Measurements from ENCODE around the gene RPS15. TPM values are rescaled to one million over a fixed set of nuclear protein-coding genes. Genes with fewer than 3 reads are reported as not detected.

Gene RPS15
- total RNA-seq, 5 donors from 2014 or later (not counting 1 experiment from before 2014, with no cell fraction given) = 1,731 to 2,353 (median 2,282) TPM

DNA sequence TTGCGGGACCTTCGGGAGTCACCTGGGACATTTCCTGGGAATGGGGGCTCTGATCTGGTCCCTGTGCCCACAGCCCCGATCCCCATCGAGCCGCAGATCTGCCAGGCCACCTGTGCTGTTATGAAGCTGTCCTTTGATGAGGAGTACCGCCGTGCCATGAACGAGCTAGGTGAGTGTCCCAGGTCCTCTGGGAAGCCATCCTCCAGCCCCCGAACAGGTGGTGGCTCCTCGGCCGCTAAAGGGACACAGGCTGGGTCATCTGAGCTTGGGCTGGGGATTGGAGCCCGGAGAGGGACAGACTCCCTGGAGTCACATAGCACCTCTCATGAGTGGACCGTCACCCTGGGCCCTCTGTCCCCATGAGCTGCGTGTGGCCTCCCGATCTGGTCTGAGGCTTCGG is 19.7 kb downstream of the RPS15 start:
- POLR2A ChIA-PET = no interaction called here
- H3K27ac ChIP-seq (ENCODE audit: low read length) = no peak overlapping the region
- peaks cover 0 to 3% of the 10 kb centered on the region in 2 donors for H3K36me3 ChIP-seq (ENCODE audit: control insufficient read depth in 2 of 2, extremely low read depth in 1 of 2, insufficient read depth in 1 of 2, low read length in 1 of 2)
- no peak for ATAC-seq (replicated peaks in 1 of 4)
- H3K4me1 ChIP-seq (ENCODE audit: control insufficient read depth in 1 of 2, extremely low read depth in 1 of 2, insufficient read depth in 2 of 2, low read length in 2 of 2) = peaks cover 4 to 28% of the 10 kb centered on the region in 2 experiments
- no peak for DNase-seq
- H3K4me3 Mint-ChIP-seq = no peak overlapping the region
- H3K36me3 Mint-ChIP-seq = peaks cover 3% of the 10 kb centered on the region
- 83% methylated on average over 16 of the region's 16 CpGs for WGBS (ENCODE audit: insufficient coverage)
- no peak overlapping the region for H3K4me3 ChIP-seq (ENCODE audit: control insufficient read depth in 1 of 2, extremely low read depth in 1 of 2, low read length in 1 of 2)
- H3K9me3 Mint-ChIP-seq = no peaks in the 10 kb centered on the region
- peaks cover 2 to 58% of the 10 kb centered on the region in 2 experiments for H3K27me3 ChIP-seq (replicated peaks in 1 of 2; ENCODE audit: control insufficient read depth in 2 of 2, extremely low read depth in 1 of 2, insufficient read depth in 2 of 2, low read length in 1 of 2)
- no peaks in the 10 kb centered on the region for H3K9me3 ChIP-seq
- H3K27me3 Mint-ChIP-seq = peaks cover 12 to 41% of the 10 kb centered on the region in 2 donors
- peaks cover 7 to 16% (median 10%) of the 10 kb centered on the region in 3 donors for H3K4me1 Mint-ChIP-seq
- CTCF ChIA-PET = no interaction called here
- H3K27ac Mint-ChIP-seq = no peak overlapping the region

DNA sequence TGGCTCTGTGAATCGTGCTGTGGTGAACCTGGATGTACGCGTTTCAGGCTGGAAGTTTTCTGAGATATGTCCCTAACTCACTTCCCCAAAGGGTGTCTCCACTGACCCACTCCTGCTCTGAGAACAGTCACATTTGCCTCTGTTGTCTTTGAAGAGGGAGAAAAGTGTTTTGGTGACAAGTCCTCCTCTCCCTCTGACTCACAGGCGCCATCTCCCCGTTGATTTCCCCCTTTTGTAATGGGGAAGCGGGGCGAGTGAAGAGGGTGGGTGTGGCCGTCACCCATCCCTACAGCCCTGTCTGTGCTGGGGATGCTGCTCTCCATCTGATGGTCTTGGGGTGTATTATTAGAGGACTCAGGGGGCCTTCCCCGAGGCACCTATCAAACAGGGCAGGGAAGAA is 21.3 kb downstream of the RPS15 start:
- Mint-ChIP-seq H3K27me3 (peaks cover 6 to 36% of the 10 kb centered on the region in 2 donors), H3K4me3 (no peak overlapping the region), H3K27ac (no peak overlapping the region), H3K36me3 (peaks cover 3% of the 10 kb centered on the region), H3K9me3 (no peaks in the 10 kb centered on the region), H3K4me1 (peaks cover 7 to 11% (median 8%) of the 10 kb centered on the region in 3 donors)
- ATAC-seq (replicated peaks in 1 of 4) (no peak), DNase-seq (no peak)
- Histone ChIP-seq H3K27me3 (replicated peaks in 1 of 2; ENCODE audit: control insufficient read depth in 2 of 2, extremely low read depth in 1 of 2, insufficient read depth in 2 of 2, low read length in 1 of 2) (peaks cover 0 to 49% of the 10 kb centered on the region in 2 experiments), H3K4me3 (ENCODE audit: control insufficient read depth in 1 of 2, extremely low read depth in 1 of 2, low read length in 1 of 2) (no peak overlapping the region), H3K4me1 (ENCODE audit: control insufficient read depth in 1 of 2, extremely low read depth in 1 of 2, insufficient read depth in 2 of 2, low read length in 2 of 2) (peaks cover 4 to 23% of the 10 kb centered on the region in 2 experiments), H3K36me3 (ENCODE audit: control insufficient read depth in 2 of 2, extremely low read depth in 1 of 2, insufficient read depth in 1 of 2, low read length in 1 of 2) (peaks cover 0 to 3% of the 10 kb centered on the region in 2 donors), H3K27ac (ENCODE audit: low read length) (no peak overlapping the region), H3K9me3 (no peaks in the 10 kb centered on the region)
- CTCF ChIA-PET = no interaction called here
- WGBS (ENCODE audit: insufficient coverage) = 83% methylated on average over 1 of the region's 9 CpGs
- POLR2A ChIA-PET = no interaction called here

DNA sequence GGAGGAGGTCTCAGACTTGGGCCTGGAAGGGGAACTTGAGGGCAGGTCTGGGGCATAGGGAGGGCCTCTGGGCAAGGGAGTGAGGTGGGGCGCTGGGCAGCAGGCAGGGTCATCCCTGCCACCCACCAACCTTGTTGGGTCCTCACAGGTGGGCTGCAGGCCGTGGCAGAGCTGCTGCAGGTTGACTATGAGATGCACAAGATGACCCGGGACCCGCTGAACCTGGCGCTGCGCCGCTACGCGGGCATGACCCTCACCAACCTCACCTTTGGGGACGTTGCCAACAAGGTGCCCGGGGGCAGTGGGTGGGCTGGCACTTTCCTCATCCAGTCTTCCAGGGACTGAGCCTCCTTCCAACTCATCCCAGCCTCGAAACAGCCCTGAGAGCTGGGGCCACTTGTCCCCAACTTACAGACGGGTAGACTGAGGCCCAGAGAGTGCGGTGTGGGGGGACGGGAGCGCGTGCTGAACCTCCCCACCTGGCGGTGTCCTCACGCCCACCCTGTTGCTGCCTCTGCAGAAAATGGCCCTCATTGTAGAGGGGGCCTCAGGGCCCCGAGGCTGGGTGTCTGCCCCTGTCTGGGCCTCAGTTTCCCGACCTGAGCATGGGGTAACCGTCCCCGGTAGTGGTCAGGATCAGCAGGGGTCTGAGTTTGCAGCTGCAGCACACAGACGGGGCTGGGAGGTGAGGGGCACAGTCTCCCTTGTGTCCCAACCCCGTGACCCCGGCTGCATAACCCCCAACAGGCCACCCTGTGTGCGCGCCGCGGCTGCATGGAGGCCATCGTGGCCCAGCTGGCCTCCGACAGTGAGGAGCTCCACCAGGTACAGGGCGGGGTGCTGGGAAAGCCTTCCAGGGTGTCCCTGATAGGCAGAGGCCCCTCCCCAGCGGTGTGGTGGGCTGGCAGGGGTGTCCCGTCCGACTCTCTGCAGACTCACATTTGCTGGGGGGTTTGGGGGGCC is 22.1 kb downstream of the RPS15 start:
- Histone ChIP-seq H3K36me3 (ENCODE audit: control insufficient read depth in 2 of 2, extremely low read depth in 1 of 2, insufficient read depth in 1 of 2, low read length in 1 of 2) (peaks cover 0 to 3% of the 10 kb centered on the region in 2 donors), H3K9me3 (no peaks in the 10 kb centered on the region), H3K27ac (ENCODE audit: low read length) (no peak overlapping the region), H3K27me3 (replicated peaks in 1 of 2; ENCODE audit: control insufficient read depth in 2 of 2, extremely low read depth in 1 of 2, insufficient read depth in 2 of 2, low read length in 1 of 2) (peaks cover 0 to 49% of the 10 kb centered on the region in 2 experiments), H3K4me1 (ENCODE audit: control insufficient read depth in 1 of 2, extremely low read depth in 1 of 2, insufficient read depth in 2 of 2, low read length in 2 of 2) (peaks cover 0 to 15% of the 10 kb centered on the region in 2 experiments), H3K4me3 (ENCODE audit: control insufficient read depth in 1 of 2, extremely low read depth in 1 of 2, low read length in 1 of 2) (no peak overlapping the region)
- Mint-ChIP-seq H3K4me3 (no peak overlapping the region), H3K9me3 (no peaks in the 10 kb centered on the region), H3K27me3 (peaks cover 6 to 32% of the 10 kb centered on the region in 2 donors), H3K4me1 (peaks cover 5 to 6% (median 5%) of the 10 kb centered on the region in 3 donors), H3K27ac (no peak overlapping the region), H3K36me3 (peaks cover 3% of the 10 kb centered on the region)
- DNase-seq = no peak
- ChIA-PET POLR2A (no interaction called here), CTCF (no interaction called here)
- 92% methylated on average over 17 of the region's 36 CpGs for WGBS (ENCODE audit: insufficient coverage)
- ATAC-seq (replicated peaks in 1 of 4) = no peak

DNA sequence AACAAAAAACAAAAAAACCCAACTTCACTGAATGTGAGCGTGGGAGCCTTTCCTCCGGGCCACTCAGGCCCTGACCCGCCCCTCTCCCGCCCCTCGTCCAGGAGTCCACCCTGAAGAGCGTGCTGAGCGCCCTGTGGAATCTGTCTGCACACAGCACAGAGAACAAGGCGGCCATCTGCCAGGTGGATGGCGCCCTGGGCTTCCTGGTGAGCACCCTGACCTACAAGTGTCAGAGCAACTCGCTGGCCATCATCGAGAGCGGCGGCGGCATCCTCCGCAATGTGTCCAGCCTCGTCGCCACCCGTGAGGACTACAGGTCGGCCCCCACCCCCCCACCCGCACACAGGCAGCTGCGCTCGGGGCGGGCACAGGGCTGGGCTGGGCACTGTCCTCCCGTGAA is 23.7 kb downstream of the RPS15 start:
- H3K9me3 Mint-ChIP-seq = no peaks in the 10 kb centered on the region
- Histone ChIP-seq H3K4me3 (ENCODE audit: control insufficient read depth in 1 of 2, extremely low read depth in 1 of 2, low read length in 1 of 2) (no peak overlapping the region), H3K27me3 (replicated peaks in 1 of 2; ENCODE audit: control insufficient read depth in 2 of 2, extremely low read depth in 1 of 2, insufficient read depth in 2 of 2, low read length in 1 of 2) (peaks cover 0 to 49% of the 10 kb centered on the region in 2 experiments), H3K36me3 (ENCODE audit: control insufficient read depth in 2 of 2, extremely low read depth in 1 of 2, insufficient read depth in 1 of 2, low read length in 1 of 2) (peaks cover 0 to 3% of the 10 kb centered on the region in 2 donors), H3K9me3 (no peaks in the 10 kb centered on the region), H3K4me1 (ENCODE audit: control insufficient read depth in 1 of 2, extremely low read depth in 1 of 2, insufficient read depth in 2 of 2, low read length in 2 of 2) (peaks cover under 1 to 14% of the 10 kb centered on the region in 2 experiments), H3K27ac (ENCODE audit: low read length) (no peak overlapping the region)
- DNase-seq (no peak), ATAC-seq (replicated peaks in 1 of 4) (no peak)
- peaks cover 0 to 1% (median 0%) of the 10 kb centered on the region in 3 donors for H3K4me1 Mint-ChIP-seq
- H3K4me3 Mint-ChIP-seq = no peak overlapping the region
- peaks cover 0 to 28% of the 10 kb centered on the region in 2 donors for H3K27me3 Mint-ChIP-seq
- CTCF ChIA-PET = no interaction called here
- POLR2A ChIA-PET = interaction anchor here in 1 of 2 donors (0.6 kb wide), 1 partner anchor 14 kb away, joined by 8 read pairs; no protein-coding TSS in a partner anchor
- no peak overlapping the region for H3K27ac Mint-ChIP-seq
- peaks cover 3% of the 10 kb centered on the region for H3K36me3 Mint-ChIP-seq
- 91% methylated on average over 23 of the region's 24 CpGs for WGBS (ENCODE audit: insufficient coverage)

DNA sequence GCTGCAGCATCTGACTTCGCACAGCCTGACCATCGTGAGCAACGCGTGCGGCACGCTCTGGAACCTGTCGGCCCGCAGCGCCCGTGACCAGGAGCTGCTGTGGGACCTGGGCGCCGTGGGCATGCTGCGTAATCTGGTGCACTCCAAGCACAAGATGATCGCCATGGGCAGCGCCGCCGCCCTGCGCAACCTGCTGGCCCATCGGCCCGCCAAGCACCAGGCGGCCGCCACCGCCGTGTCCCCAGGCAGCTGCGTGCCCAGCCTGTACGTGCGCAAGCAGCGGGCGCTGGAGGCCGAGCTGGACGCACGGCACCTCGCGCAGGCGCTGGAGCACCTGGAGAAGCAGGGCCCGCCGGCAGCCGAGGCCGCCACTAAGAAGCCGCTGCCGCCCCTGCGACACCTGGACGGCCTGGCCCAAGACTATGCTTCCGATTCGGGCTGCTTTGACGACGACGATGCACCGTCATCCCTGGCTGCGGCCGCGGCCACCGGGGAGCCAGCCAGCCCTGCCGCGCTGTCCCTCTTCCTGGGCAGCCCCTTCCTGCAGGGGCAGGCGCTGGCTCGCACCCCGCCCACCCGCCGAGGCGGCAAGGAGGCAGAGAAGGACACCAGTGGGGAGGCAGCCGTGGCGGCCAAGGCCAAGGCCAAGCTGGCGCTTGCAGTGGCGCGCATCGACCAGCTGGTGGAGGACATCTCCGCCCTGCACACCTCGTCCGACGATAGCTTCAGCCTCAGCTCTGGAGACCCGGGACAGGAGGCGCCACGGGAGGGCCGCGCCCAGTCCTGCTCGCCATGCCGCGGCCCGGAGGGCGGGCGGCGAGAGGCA is 27.2 kb downstream of the RPS15 start:
- no peak overlapping the region for H3K4me3 Mint-ChIP-seq
- H3K4me1 Mint-ChIP-seq = peaks cover 0 to 7% (median 1%) of the 10 kb centered on the region in 3 donors
- H3K9me3 ChIP-seq = no peaks in the 10 kb centered on the region
- DNase-seq (peak in 4 of 35 experiments; percentile 18 to 56 (median 35)), ATAC-seq (replicated peaks in 1 of 4) (peak in 2 of 4 experiments; percentile 22 to 25)
- H3K27ac Mint-ChIP-seq = no peak overlapping the region
- H3K36me3 Mint-ChIP-seq = no peaks in the 10 kb centered on the region
- no peak overlapping the region for H3K27ac ChIP-seq (ENCODE audit: low read length)
- H3K27me3 ChIP-seq (replicated peaks in 1 of 2; ENCODE audit: control insufficient read depth in 2 of 2, extremely low read depth in 1 of 2, insufficient read depth in 2 of 2, low read length in 1 of 2) = peaks cover 0 to 49% of the 10 kb centered on the region in 2 experiments
- WGBS (ENCODE audit: insufficient coverage) = 42% methylated on average over 74 of the region's 83 CpGs
- H3K4me1 ChIP-seq (ENCODE audit: control insufficient read depth in 1 of 2, extremely low read depth in 1 of 2, insufficient read depth in 2 of 2, low read length in 2 of 2) = peaks cover 6 to 41% of the 10 kb centered on the region in 2 experiments
- peaks cover 0 to 3% of the 10 kb centered on the region in 2 donors for H3K36me3 ChIP-seq (ENCODE audit: control insufficient read depth in 2 of 2, extremely low read depth in 1 of 2, insufficient read depth in 1 of 2, low read length in 1 of 2)
- peaks cover 0 to 14% of the 10 kb centered on the region in 2 donors for H3K27me3 Mint-ChIP-seq
- no peak overlapping the region for H3K4me3 ChIP-seq (ENCODE audit: control insufficient read depth in 1 of 2, extremely low read depth in 1 of 2, low read length in 1 of 2)
- H3K9me3 Mint-ChIP-seq = no peaks in the 10 kb centered on the region
- POLR2A ChIA-PET = no interaction called here
- CTCF ChIA-PET = no interaction called here

DNA sequence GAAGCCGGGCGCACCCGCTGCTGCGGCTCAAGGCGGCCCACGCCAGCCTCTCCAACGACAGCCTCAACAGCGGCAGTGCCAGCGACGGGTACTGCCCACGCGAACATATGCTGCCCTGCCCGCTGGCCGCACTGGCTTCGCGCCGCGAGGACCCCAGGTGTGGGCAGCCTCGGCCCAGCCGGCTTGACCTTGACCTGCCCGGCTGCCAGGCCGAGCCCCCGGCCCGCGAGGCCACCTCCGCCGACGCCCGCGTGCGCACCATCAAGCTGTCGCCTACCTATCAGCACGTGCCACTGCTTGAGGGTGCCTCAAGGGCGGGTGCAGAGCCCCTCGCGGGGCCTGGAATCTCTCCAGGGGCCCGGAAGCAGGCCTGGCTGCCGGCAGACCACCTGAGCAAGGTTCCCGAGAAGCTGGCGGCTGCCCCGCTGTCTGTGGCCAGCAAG is 27.8 kb downstream of the RPS15 start:
- POLR2A ChIA-PET = no interaction called here
- WGBS (ENCODE audit: insufficient coverage) = 64% methylated on average over 41 of the region's 41 CpGs
- Histone ChIP-seq H3K36me3 (ENCODE audit: control insufficient read depth in 2 of 2, extremely low read depth in 1 of 2, insufficient read depth in 1 of 2, low read length in 1 of 2) (no peaks in the 10 kb centered on the region), H3K4me1 (ENCODE audit: control insufficient read depth in 1 of 2, extremely low read depth in 1 of 2, insufficient read depth in 2 of 2, low read length in 2 of 2) (peaks cover 10 to 47% of the 10 kb centered on the region in 2 experiments), H3K27me3 (replicated peaks in 1 of 2; ENCODE audit: control insufficient read depth in 2 of 2, extremely low read depth in 1 of 2, insufficient read depth in 2 of 2, low read length in 1 of 2) (peaks cover 0 to 55% of the 10 kb centered on the region in 2 experiments), H3K9me3 (no peaks in the 10 kb centered on the region), H3K4me3 (ENCODE audit: control insufficient read depth in 1 of 2, extremely low read depth in 1 of 2, low read length in 1 of 2) (no peak overlapping the region), H3K27ac (ENCODE audit: low read length) (no peak overlapping the region)
- Mint-ChIP-seq H3K9me3 (no peaks in the 10 kb centered on the region), H3K4me1 (peaks cover 0 to 7% (median 1%) of the 10 kb centered on the region in 3 donors), H3K27me3 (peaks cover 0 to 14% of the 10 kb centered on the region in 2 donors), H3K27ac (no peak overlapping the region), H3K36me3 (no peaks in the 10 kb centered on the region), H3K4me3 (no peak overlapping the region)
- CTCF ChIA-PET = no interaction called here
- DNase-seq = no peak
- no peak for ATAC-seq (replicated peaks in 1 of 4)
